SW 1271 (cell line): ENCODE results near the gene COA8.

Source experiments
- DNase-seq, 2 experiments: peaks; one replicate each; lab custom pipeline; 2025; lab: John Stamatoyannopoulos, UW

COA8 gene, protein sequence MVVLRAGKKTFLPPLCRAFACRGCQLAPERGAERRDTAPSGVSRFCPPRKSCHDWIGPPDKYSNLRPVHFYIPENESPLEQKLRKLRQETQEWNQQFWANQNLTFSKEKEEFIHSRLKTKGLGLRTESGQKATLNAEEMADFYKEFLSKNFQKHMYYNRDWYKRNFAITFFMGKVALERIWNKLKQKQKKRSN

DNA sequence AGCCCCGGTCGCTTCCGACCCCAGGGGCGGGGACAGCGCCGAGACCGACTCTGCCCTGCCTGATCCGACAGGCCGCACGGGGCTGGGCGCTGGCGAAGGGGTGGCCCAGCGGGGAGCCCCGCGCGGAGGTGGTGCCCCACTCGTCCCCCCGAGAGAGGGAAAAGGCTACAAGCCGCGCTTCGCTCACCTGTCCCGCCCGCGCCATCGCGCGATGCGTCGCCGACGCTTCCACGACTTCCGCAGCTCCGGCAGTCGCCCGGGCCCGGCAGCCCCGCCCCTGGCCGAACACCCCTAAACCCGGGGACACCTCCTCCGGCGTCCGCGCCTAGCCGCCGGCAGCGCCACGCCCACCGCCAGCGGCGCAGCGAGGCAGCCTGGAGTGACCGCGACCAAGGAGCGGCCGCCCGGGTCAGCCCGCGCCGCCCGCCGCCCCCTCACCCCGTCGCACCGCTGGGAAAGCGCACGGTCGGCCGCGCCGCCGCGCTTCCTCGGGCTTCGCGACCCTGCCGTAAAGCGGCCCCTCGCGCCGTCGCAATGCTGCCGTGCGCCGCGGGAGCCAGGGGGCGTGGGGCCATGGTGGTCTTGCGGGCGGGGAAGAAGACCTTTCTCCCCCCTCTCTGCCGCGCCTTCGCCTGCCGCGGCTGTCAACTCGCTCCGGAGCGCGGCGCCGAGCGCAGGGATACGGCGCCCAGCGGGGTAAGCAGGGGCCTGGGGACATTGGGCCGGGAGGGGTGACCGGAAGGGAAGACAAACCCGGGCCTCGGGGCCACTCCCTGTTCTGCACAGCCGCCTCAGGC lies at the start of gene COA8, which contains the start of gene BAG5:
Gene COA8 (plus strand): TSS at position 532 of the 797 bp plus-strand sequence. CDS start 42 bp downstream, at position 574.
Gene BAG5 (minus strand): TSS at position 229 of the 797 bp plus-strand sequence. CDS start 1,493 bp downstream, outside the sequence.
- DNase-seq: peak; percentile 72 to 82

DNA sequence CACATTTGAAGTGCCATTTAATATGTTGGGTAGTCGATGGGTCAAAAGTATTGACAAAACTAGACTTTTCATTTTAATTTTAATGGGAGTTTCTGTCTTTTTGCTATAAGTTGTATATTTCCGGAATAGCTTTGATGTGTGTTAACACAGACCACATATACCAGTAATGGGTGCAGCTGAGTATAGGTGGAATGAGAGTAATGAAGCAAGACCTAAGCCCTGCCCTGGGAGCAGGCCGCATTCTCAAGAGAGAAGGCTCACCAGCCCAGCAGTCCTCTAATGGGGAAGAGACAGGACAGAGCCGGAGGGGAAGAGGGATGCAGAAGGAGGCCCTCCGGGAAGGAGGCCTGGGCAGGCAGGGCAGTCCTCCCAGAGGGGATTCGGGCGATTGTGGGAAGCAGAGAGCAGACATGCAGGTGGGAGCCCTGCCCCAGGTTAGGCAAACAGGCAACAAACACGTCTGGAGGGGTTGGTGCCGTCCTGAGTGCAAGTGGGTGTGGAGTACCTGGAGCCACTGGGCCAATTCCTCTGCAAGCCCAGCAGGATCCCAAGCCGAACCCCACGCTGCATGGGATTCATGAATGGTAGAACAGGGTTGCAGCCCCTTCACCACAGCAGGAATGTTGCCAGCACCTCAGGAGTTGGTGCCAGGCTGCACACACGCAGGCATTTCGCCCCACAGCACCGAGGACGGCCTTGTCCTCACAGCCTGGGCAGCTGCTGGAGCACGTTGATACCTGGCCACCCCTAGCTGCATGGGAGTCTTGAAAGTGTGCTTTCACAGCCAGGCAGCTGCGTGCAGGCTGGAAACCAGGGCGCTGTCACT lies 48.0 kb upstream of the COA8 start:
- no peak for DNase-seq

DNA sequence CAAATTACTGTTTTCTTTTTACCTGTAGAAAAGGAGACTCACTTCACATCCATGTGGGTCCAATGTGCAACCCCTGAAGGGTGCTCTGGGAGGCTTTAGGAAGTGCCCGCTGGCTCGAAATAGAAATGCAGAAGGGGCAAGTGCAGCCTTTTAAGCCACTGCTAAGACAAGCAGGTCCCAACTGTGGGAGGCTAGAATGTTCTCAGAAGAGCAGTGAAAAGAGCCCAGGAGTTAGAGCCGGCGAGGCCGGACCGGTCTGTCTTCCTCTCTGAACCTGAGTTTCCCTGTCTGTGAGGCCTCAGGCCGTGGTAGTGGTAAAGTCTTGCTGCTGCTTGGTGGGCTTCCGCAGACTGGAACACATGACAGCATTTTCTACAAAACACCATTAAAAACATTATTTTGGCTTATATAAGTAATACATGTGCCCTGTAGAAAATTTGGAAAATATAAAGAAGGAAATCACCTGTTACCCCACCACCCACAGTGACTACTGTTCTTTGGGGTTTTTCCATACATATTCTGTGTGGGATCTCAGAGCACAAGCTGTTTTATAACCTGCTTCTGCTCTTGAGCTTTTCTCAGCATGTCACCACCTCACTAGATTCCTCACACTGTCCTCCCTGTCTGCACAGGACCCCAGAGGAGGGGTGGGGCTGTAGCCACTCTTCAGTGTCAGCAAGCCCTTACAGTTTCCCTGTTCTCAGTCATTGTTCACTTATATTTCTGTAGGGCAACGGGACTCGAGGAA lies 46.2 kb upstream of the COA8 start:
- no peak for DNase-seq

DNA sequence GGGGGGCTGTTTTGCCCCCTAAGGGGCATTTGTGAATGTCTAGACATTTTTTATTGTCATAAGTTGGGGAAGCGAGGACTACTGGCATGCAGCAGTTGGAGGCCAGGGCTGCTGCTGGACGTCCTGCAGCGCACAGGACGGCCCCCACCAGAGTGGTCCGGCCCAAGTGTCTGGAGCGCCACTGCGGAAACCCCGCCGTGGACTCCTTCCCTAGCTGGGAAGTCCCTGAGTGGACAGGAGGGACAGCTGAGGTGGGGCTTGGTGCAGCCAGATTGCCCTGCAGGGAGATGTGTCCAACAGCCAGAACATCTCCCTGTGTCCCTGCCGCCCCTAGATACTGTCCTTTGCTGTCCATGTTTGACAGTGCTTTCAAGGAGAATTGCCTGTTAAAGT lies 45.6 kb upstream of the COA8 start:
- no peak for DNase-seq

DNA sequence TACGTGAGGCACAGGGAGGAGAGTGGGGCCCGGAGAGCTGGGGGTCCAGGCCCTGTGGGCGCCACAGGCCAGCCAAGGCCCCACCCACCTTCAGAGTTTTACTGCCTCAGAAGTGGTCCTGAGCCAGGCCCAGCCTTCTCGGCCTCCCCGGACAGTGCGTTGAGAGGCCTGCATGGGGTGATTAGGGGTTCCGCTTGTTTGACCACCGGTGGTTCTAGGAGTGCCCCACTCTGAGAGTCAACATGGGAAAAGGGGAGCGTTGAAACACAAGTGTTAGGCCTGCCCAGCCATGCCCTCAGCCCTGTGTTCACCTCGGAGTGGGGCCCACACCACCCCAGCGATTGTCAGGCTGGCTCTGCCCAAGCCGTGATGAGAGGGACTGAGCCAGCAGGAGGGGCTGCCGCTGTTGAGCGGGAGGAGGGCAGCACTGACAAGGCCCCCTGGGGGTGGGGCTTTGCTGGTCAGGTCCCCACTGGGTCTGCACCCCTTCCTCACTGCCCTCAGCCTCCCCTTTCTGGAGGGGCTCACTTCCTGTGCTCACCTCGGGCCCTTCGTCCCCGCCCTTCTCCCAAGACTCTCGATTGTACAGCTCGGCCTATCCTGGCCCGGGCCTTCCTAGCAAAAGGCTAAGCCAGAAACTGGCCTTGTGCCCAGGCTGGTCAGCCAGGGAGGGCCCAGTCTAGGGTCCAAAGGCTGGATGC lies 44.9 kb upstream of the COA8 start:
- no peak for DNase-seq

DNA sequence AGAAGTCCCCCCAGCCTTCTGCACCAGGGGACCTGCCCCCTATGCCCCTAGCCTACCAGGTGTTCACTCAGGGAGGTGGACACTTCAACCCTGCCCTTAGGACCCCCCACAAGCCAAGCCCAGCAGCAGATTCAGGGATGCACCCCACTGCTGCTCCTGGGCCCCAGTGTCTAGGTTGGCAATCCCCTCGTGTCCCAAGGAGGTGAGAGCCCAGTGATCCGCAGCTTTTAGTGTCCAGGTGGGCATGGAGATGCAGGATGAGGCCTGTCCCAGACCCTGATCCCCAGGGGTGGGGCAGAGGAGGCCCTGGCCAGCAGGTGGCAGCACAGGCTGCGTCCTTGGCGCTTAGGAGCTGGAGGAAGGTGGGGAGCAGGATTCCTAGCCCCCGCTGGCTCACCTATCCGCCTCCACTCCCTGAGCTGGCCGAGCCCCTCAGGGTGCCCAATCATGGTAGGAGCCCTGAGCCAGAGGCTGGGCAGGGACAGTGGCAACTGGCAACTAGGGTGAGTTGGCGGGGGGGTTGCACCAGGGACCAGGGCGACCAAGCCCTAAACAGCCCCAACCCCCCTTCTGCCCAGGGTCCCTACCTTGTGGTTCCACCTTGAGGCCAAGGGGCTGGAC lies 44.2 kb upstream of the COA8 start:
- DNase-seq: peak in 1 of 2 experiments; percentile 25

DNA sequence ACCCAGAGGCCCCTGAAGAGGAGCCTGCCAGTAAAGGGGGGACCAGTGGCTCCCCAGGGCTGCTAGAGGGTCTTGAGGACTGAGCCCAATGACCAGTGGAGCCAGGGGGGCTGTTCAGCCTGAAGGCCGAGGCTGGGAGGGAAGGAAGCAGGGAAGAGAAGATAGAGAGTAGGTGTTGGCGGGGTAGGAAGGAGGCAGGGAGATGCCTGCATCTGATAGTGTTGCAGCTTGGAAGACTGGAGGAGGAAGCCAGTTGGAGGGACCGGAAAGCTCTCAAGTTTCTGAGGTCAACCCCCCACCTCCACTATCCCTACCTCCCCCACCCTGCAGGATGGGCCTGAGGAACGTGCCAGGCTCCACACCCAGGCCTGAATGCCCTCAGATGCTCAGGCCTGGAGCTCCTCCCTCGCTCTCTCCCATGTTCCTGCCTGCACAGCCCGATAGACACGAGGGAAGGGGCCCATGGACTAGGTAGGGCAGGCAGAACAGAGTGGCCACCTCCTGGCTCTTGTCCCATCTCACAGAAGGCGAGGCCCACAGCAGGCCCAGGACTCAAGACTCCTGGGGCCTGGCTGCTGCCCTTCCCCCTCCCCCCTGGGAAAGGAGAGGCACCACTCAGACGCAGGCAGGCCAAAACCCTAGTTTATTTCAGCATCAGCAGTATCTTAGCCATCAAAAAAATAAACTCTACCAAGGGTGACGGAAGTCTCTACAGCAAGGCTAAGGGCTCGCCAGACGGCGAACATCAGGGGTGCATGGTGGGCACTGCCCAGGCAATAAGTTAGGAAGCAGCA lies 43.5 kb upstream of the COA8 start:
- peak in 1 of 2 experiments; percentile 44 for DNase-seq

DNA sequence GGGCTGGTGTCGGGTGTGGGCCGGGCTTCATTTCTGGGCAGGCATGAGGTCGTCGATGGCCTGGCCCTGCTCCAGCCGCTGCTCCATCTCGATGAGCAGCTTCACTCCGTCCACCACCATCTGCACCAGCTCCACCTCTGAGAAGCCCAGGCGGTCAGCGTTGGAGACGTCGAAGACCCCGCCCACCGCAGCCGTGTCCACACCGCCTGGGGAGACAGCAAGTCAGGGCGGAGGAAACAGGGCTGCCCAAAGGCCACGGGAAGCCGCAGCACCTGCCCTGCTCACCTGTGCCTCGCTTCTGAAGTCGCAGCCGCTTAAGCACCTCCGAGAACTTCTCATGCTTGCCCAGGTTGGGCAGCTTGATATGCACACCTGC lies 42.9 kb upstream of the COA8 start:
- no peak for DNase-seq

DNA sequence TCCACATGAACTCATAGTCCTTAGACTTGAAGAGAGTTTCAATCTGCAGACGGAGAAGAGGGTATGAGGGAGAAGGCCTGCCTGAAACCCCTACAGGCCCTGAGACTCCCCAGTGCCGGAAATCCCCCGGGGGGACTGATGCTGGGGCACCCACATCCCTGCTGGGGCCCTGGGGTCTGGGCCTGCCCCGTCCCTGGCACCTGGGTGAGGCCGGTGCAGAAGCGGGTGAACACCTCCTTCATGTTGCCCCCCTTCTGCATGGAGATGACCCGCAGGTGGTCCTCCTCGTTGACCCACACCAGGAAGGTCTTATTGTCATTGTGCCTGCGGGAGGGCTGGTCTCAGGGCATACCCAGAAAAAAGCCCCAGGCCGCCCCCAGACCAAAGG lies 42.5 kb upstream of the COA8 start:
- no peak for DNase-seq

DNA sequence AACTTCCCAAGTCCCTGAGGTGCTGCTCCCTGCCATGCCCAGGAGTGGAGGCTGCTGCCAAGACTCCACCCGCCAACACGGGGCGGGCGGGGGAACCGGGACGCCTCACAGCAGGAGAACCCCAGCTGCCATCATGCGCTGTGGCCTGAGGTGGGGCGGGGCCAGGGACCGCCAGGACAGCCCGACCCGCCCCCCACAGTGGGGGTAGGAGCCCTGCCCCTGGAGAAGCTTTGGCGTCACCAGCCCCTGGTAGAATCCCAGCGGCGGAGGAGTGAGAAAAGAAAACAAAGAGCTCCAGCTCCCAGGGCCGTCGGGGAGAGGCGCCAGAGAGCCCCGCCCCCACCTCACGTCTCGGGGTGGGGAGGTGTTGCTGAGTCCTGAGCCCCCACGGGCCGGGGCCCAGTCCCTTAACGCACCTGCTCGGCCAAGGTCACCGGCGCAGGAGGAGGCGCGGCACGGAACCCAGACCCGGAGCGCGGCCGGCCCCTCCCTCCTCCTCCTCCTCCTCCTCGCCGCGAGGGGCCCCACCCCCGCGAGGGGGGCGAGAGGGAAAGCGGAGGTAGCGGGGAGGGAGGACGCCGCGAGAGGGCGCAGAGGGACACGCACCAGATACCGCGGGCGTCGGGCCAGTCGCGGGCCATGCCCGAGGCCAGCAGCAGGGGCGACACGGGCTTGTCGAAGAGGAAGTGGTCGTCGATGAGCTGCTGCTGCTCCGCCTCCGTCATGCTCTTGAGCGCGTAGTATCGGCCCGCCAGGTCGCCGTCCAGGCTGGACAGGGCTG lies 41.9 kb upstream of the COA8 start:
- DNase-seq: peak; percentile 63 to 76

DNA sequence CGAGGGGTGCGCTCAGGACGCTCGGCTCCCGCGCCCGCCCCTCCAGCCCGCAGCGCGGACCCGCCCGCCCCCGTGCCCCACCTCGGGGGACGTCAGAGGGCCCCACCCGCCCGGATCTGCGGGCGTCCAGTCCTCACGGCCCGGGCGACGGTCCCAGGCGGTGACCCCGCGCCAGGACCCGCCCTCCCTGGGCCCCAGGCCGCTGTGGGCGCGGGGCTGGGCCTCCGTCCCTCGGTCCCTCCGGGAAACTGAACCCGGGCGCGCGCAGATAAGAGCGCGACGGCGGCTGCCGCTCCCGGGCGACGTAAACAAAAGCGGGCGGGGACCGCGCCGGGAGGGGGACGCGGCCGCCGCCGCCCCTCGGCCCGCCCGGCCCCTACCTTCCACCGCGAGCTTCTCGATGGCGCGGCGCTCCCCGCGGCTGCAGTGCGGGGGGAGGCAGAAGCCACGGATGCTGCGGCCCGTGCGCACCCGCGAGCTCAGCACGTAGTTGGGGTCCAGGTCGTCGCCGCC lies 41.3 kb upstream of the COA8 start:
- DNase-seq: no peak

DNA sequence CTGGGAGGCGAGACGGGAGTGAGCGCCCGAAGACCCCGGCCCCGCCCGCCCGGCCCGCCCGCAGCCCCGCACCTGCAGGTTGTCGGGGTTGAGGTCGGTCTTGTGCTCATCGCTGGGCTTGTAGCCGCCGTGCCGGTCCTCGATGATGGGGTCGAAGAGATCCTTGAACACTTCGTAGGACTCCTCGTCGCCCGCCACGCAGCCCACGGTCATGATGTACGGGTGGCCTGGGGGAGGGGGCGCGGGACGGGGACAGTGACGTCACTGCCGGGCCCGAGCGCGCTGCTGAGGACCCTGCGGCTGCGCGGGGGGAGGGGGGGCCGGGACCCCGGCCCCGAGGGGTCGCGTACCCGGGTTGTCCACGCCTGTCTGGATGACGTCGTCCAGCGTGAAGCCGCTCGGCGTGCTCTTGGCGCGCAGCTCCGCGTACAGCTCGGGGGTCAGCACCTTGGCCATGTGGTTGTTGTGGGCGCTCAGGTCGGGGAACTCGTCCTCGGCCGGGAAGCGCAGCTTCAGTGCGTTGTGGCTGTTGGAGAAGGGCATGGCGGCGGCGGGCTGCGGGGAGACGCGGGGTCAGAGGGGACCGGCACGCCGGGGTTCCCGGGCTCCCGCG lies 40.7 kb upstream of the COA8 start:
- peak in 1 of 2 experiments; percentile 22 for DNase-seq

DNA sequence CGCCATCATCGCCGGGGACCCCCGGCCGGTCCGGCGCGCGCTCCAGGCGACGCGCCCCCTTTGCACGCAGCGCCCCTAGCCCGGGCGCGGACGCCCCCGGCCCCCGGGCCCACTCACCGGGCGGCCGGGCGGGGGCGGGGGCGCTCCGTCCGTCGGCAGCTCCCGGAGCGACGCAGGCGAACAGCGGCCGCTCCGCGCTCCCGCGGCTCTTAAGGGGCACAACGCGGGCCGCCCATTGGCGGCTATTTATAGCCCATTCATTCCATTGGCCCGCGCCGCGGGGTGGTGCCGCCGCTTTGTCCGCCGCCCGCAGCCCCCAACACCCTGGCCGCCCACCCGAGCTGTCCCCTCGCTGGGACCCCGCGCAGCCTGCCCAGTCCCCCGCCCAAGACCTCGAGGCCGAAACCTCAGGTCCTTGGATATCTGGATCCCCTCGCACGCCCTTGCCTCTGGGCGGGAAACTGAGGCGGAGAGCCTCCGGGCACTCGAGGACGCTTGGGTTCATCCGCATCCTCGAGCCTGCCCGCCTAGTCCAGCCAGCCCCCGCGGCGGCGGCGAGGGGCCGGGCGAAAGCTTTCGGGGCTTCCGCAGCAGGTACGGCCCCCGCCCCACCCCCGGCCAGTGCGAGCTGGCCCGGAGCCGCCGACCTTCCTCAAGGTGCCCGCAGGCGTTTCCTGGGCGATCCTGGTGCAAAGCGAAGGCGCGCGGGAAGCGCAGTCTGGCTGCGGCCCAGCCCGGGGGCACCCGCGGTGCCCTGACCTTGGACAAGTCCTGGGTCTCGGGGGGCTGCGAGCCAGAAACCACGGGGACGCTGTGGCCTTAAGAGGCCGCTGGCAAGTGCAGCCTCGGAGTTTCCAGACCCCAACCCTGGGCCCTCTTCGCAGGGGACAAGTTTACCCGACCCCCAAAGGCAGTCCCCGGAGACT lies 39.8 kb upstream of the COA8 start, which contains the start of gene CKB:
Gene CKB (minus strand): TSS at position 182 of the 926 bp plus-strand sequence. CDS start 337 bp downstream, outside the sequence.
- peak in 1 of 2 experiments; percentile 65 for DNase-seq

DNA sequence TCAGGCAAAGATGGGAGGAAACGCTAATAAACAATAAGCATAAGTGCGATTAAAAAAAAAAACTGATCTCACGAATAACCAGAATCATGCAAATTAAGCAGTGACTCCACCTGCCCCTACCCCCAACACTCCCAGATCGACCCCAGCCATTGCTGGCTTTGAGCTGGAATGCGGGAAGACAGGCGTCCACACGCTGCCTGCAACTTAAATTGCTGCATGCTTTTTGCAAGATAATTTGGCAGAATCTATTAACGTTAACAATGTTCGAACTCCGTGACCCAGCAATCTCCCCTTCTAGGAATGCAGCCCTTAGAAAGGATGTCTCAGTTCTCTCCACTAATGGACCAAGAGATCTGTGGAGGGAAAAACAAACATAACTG lies 39.2 kb upstream of the COA8 start:
- DNase-seq: no peak

DNA sequence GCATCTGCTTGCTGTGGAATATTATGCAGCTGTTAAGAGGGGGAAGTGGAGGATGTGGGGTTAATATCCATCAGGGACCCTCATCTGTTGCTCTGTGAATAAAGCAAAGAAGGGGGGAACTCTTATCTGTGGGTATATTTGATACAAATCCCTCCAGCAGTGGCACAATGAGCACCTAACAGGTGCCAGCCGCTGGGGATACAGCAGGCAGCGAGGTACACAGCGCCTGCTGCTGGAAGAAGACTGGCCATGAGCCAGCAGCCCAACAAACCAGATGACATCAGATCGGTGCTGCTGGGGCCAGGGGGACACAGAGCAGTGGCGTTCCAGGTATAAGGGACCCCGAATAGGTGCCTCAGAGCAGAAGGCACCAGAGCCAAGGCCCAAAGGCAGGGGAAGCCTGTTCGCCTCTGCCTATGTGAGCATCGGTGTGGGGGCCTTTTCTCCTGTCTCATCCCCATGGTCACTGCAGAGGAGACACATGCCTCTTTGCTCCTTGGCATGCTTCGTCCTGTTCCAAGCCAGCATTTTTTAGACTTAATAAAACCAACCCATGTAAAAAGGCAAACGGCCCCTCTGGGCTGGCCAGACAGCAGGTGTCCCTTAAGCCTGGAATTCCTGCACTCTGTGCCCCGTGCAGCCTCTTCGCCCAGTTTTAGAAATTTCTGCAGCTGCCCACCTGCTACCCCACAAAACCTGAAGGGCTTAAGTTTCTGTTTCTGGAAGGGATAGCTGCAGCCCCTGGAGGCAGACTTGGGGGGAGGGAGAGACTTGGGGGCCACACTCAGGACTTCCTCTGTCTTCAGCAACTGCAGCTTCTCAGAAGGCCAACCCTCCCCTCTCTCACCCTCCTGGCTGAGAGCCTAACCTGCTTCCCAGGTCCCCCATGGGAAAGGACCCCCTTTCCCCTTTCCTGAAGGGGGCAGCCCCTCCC lies 38.5 kb upstream of the COA8 start:
- no peak for DNase-seq
